GM12878 (cell line): Measurements from ENCODE around the gene GABARAPL2. TPM values are rescaled to one million over a fixed set of nuclear protein-coding genes. Genes with fewer than 3 reads are reported as not detected.

Experiments used
- ATAC-seq: fragments of 200-7000 bp; cut with Tn5 transposase; 3 replicates; pipeline ENCODE4 v1.9.1; 2020; ENCODE audit warnings: mild to moderate bottlenecking, moderate library complexity
- BruUV-seq: library from RNA; stranded (reverse); fragments of 400-500 nt; replicated peaks from 2 replicates; lab custom pipeline; 2021; lab: Mats Ljungman, UMichigan
- CTCF ChIA-PET: fragments of 300-600 bp; sonication (Branson Sonifier 250); formaldehyde crosslinking; extraction: SDS; loops from one replicate; lab custom pipeline; 2021; ENCODE audit warnings: inconsistent platforms; lab: Yijun Ruan, JAX
- POLR2A ChIA-PET: fragments of 350-600 bp; formaldehyde crosslinking; extraction: SDS; loops from one replicate; lab custom pipeline; 2021; ENCODE audit warnings: inconsistent platforms; lab: Charles Lee
- RAD21 ChIA-PET: fragments of 300-600 bp; sonication (Branson Sonifier 250); formaldehyde crosslinking; loops from one replicate; lab custom pipeline; 2023; ENCODE audit warnings: antibody characterized with exemption; ENCODE audit not compliant: unreplicated experiment; lab: Charles Lee
- SMC1A ChIA-PET: fragments of 300-600 bp; sonication (Branson Sonifier 250); formaldehyde crosslinking; loops from one replicate; lab custom pipeline; 2023; ENCODE audit not compliant: unreplicated experiment, uncharacterized antibody; lab: Charles Lee
- DNase-seq: peaks from one replicate; pipeline ENCODE4 v3.0.0-alpha.2; 2011; ENCODE audit warnings: low read depth, low spot score
- FAIRE-seq: peaks from 3 replicates; lab custom pipeline; 2011; peaks lifted over from hg19 to GRCh38; lab: Jason Lieb, UNC
- H2AFZ ChIP-seq: 2 replicates; pipeline ENCODE4 v1.6.0; 2011; ENCODE audit warnings: low read depth, low read length, control low read depth; ENCODE audit not compliant: control insufficient read depth
- H3K27ac ChIP-seq: 2 replicates; pipeline ENCODE4 v1.5.1; 2011; ENCODE audit warnings: control low read depth; ENCODE audit not compliant: control insufficient read depth, insufficient read depth
- H3K27me3 ChIP-seq, 2 experiments: replicated peaks in 1 of 2; 2 replicates each; pipeline versions ENCODE4 v1.6.0 to v1.6.1; 2011; ENCODE audit warnings: low read length in 1 of 2; ENCODE audit not compliant: control insufficient read depth in 2 of 2, insufficient read depth in 2 of 2
- H3K36me3 ChIP-seq, 2 experiments: 2 replicates each; pipeline ENCODE4 v1.5.1; 2011; ENCODE audit warnings: low read length in 1 of 2; ENCODE audit not compliant: control insufficient read depth in 2 of 2, insufficient read depth in 2 of 2
- H3K4me1 ChIP-seq: 2 replicates; pipeline ENCODE4 v1.6.1; 2011; ENCODE audit warnings: mild to moderate bottlenecking, low read length, moderate library complexity, mixed read lengths; ENCODE audit not compliant: control insufficient read depth, insufficient read depth
- H3K4me2 ChIP-seq: 2 replicates; pipeline ENCODE4 v1.6.0; 2011; ENCODE audit warnings: control low read depth; ENCODE audit not compliant: control insufficient read depth, insufficient read depth
- H3K4me3 ChIP-seq: fragments of 200-600 bp; sonication (generic); 2 replicates; pipeline ENCODE4 v1.5.1; 2016
- H3K79me2 ChIP-seq: 2 replicates; pipeline ENCODE4 v1.6.0; 2011; ENCODE audit warnings: low read length; ENCODE audit not compliant: control insufficient read depth, insufficient read depth
- H3K9ac ChIP-seq: 2 replicates; pipeline ENCODE4 v1.8.0; 2011; ENCODE audit warnings: low read length, control low read depth, mixed read lengths; ENCODE audit not compliant: control insufficient read depth, insufficient read depth
- H3K9me3 ChIP-seq: replicated peaks from 3 replicates; pipeline ENCODE4 v1.5.1; 2011; ENCODE audit warnings: mild to moderate bottlenecking, low read length; ENCODE audit not compliant: control insufficient read depth, insufficient read depth
- H4K20me1 ChIP-seq: 2 replicates; pipeline ENCODE4 v1.6.0; 2011; ENCODE audit not compliant: control insufficient read depth, insufficient read depth
- RBBP5 ChIP-seq: fragments of 200-600 bp; sonication (generic); conservative IDR thresholded peaks from 2 replicates; pipeline ENCODE4 v1.6.1; 2016
- RELA ChIP-seq: fragments of 450-650 bp; IDR thresholded peaks from 2 replicates; pipeline ENCODE4 v1.8.0; 2014; ENCODE audit warnings: borderline replicate concordance; ENCODE audit not compliant: partially characterized antibody
- RFX5 ChIP-seq: IDR thresholded peaks from 2 replicates; pipeline ENCODE4 v1.6.1; 2011; ENCODE audit warnings: low read depth, low read length, improper control_type of control experiment
- SUPT20H ChIP-seq: IDR thresholded peaks from 2 replicates; pipeline ENCODE4 v1.6.1; 2011; ENCODE audit warnings: low read depth, mild to moderate bottlenecking, low read length, moderate library complexity, borderline replicate concordance; ENCODE audit not compliant: control insufficient read depth
- TARDBP ChIP-seq: IDR thresholded peaks from 2 replicates; pipeline ENCODE4 v1.6.1; 2016; ENCODE audit warnings: borderline replicate concordance
- ZBTB11 ChIP-seq: fragments of 450-650 bp; formaldehyde crosslinking; IDR thresholded peaks from 2 replicates; pipeline ENCODE4 v1.5.0; 2022; ENCODE audit warnings: mild to moderate bottlenecking, missing genetic modification characterization
- WGBS: methylation state at CpG from one replicate; pipeline ENCODE4 v1.1.6; 2016; ENCODE audit warnings: low lambda C conversion rate; ENCODE audit not compliant: insufficient replicate concordance, insufficient coverage; ENCODE audit errors: missing lambda C conversion rate; 5-methylcytosine and 5-hydroxymethylcytosine counted together
- in situ Hi-C: fragments of 300-500 bp; cut with MboI; formaldehyde crosslinking; loops from 9 replicates; pipeline ENCODE4 v1.14.3; 2018; ENCODE audit warnings: mixed read lengths
- intact Hi-C: fragments of 100-400 bp; cut with micrococcal nuclease; formaldehyde crosslinking; loops from one replicate; pipeline ENCODE4 v1.14.2; 2022; ENCODE audit not compliant: unreplicated experiment
- polyA plus RNA-seq, 11 experiments: library from polyadenylated mRNA; depleted of rRNA in 4 of 11; unstranded in 6 of 11; stranded (reverse) in 5 of 11; fragments of >200 nt; fragmentation: Nextera tagmentation in 4 of 11; fragmentation: Illumina TruSeq in 1 of 11; extraction: Ambion mirVana in 4 of 11; extraction: Trizol in 1 of 11; gene quantifications; 1 replicate in 1 of 11; 2 replicates in 10 of 11; pipeline versions ENCODE4 v1.2.1 to v1.2.3, GENCODE V29; 2011 to 2016; ENCODE audit warnings: inconsistent platforms in 2 of 11, missing spikeins in 2 of 11, low read depth in 1 of 11
- total RNA-seq, 4 experiments: library from RNA; depleted of rRNA in 3 of 4; stranded (reverse); fragments of >200 nt in 3 of 4; fragmentation: Illumina TruSeq in 1 of 4; extraction: Trizol in 1 of 4; gene quantifications; 2 replicates each; pipeline versions ENCODE4 v1.2.1 to v1.2.3, GENCODE V29; 2013 to 2021
- TF ChIP-seq, protein P1 (sequence below): fragments of 450-650 bp; IDR thresholded peaks from 2 replicates; pipeline ENCODE4 v1.6.1; 2017; ENCODE audit warnings: mild to moderate bottlenecking

Gene GABARAPL2
- total and polyA plus RNA-seq, 10 of the 15 experiments (the other 5 are each of a cell fraction or from before 2014, with no cell fraction given): 61.9 to 359 (median 128) TPM

GRCh38 chr16:75558846-75559401, 7.3 kb upstream of the GABARAPL2 start:
- SMC1A ChIA-PET: interaction anchor here (0.5 to 1.6 kb wide), 3 partner anchors 11 to 138 kb away, joined by 3 to 5 read pairs (median 4); no protein-coding TSS in a partner anchor
- intact Hi-C loops: loop anchor here (5.0 kb wide), 2 partner anchors 42 to 203 kb away; no protein-coding TSS in a partner anchor
- no peaks in the 10 kb centered on the region for H3K36me3 ChIP-seq
- no peak overlapping the region for H3K9ac ChIP-seq
- no peak for TF ChIP-seq SUPT20H
- no peaks in the 10 kb centered on the region for H3K27me3 ChIP-seq
- ATAC-seq (no peak), DNase-seq (no peak), FAIRE-seq (no peak)
- no peaks in the 10 kb centered on the region for H3K79me2 ChIP-seq
- H3K4me2 ChIP-seq: no peak overlapping the region
- no peak overlapping the region for H3K27ac ChIP-seq
- POLR2A ChIA-PET: interaction anchor here (0.6 to 1.6 kb wide), 3 partner anchors 10 to 69 kb away, joined by 3 to 7 read pairs (median 4); no protein-coding TSS in a partner anchor
- H3K9me3 ChIP-seq: no peaks in the 10 kb centered on the region
- in situ Hi-C loops: no loop called here
- RAD21 ChIA-PET: interaction anchor here (1.2 kb wide), 1 partner anchor 9 kb away, joined by 3 read pairs; no protein-coding TSS in a partner anchor
- CTCF ChIA-PET: interaction anchor here (0.8 kb wide), 1 partner anchor 42 kb away, joined by 3 read pairs; no protein-coding TSS in a partner anchor
- H3K4me1 ChIP-seq: peaks cover 4% of the 10 kb centered on the region; the same call in 1 of the 2 replicates
- H4K20me1 ChIP-seq: no peaks in the 10 kb centered on the region
- no peak overlapping the region for H2AFZ ChIP-seq
- H3K4me3 ChIP-seq: no peak overlapping the region
- 29% methylated on average over 2 of the region's 2 CpGs for WGBS
- BruUV-seq: no TSS peak

DNA sequence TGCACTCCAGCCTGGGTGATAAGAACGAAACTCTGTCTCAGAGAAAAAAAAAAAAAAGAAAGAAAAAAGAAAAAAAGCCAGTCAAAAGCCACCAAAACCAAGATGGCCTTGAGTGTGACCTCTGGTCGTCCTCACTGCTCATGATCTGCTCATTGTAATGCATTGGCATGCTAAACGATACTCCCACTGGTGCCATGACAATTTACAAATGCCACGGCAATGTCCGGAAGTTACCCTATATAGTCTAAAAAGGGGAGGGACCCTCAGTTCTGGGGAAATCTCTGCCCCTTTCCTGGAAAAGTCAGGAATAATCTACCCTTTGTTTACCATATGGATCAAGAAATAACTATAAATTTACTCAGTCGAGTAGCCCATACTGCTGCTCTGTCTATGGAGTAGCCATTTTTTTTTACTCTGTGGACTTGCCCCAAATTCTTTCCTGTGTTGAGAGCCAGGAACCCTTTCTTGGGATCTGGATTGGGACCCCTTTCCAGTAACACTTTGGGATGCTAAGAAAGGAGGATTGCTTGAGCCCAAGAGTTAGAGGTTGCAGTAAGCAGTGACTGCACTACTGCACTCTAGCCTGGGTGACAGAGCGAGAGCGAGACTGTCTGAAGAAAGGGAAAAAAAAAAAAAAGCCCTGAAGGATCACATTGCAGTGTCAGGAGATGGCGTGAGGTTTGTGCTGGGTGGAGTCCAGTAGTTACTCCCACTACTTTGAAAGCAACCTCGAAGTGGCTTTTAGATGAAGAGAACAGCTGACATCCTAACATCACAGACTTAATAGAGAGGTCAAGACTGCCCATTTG, 6.4 kb upstream of the GABARAPL2 start:
- H3K36me3 ChIP-seq: no peaks in the 10 kb centered on the region
- DNase-seq: no peak
- ChIA-PET RAD21 (interaction anchor here (1.2 kb wide), 1 partner anchor 10 kb away, joined by 3 read pairs; no protein-coding TSS in a partner anchor), SMC1A (interaction anchor here (0.7 to 1.6 kb wide), 3 partner anchors 10 to 139 kb away, joined by 3 to 5 read pairs (median 4); partner anchors contain the start of gene TERF2IP), CTCF (interaction anchor here (0.8 kb wide), 1 partner anchor 43 kb away, joined by 3 read pairs; no protein-coding TSS in a partner anchor), POLR2A (interaction anchor here (1.1 kb wide), 1 partner anchor 43 kb away, joined by 4 read pairs; no protein-coding TSS in a partner anchor)
- no peak overlapping the region for H3K27ac ChIP-seq
- H2AFZ ChIP-seq: no peak overlapping the region
- no peak for ATAC-seq
- H3K9me3 ChIP-seq: no peaks in the 10 kb centered on the region
- intact Hi-C loops: loop anchor here (5.0 kb wide), 2 partner anchors 42 to 203 kb away; no protein-coding TSS in a partner anchor
- in situ Hi-C loops: no loop called here
- WGBS: 67% methylated on average over 9 of the region's 10 CpGs
- peaks cover 4% of the 10 kb centered on the region; the same call in 1 of the 2 replicates for H3K4me1 ChIP-seq
- no peaks in the 10 kb centered on the region for H3K27me3 ChIP-seq
- no peak overlapping the region for H3K4me2 ChIP-seq
- BruUV-seq: no TSS peak
- H3K9ac ChIP-seq: no peak overlapping the region
- FAIRE-seq: no peak
- H3K79me2 ChIP-seq: no peaks in the 10 kb centered on the region
- H4K20me1 ChIP-seq: no peaks in the 10 kb centered on the region
- H3K4me3 ChIP-seq: no peak overlapping the region
- no peak for TF ChIP-seq RFX5
- TF ChIP-seq ZBTB11: no peak
- TF ChIP-seq RBBP5: no peak
- no peak for TF ChIP-seq RELA
- TF ChIP-seq, protein P1, sequence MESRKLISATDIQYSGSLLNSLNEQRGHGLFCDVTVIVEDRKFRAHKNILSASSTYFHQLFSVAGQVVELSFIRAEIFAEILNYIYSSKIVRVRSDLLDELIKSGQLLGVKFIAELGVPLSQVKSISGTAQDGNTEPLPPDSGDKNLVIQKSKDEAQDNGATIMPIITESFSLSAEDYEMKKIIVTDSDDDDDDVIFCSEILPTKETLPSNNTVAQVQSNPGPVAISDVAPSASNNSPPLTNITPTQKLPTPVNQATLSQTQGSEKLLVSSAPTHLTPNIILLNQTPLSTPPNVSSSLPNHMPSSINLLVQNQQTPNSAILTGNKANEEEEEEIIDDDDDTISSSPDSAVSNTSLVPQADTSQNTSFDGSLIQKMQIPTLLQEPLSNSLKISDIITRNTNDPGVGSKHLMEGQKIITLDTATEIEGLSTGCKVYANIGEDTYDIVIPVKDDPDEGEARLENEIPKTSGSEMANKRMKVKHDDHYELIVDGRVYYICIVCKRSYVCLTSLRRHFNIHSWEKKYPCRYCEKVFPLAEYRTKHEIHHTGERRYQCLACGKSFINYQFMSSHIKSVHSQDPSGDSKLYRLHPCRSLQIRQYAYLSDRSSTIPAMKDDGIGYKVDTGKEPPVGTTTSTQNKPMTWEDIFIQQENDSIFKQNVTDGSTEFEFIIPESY: no peak
- TF ChIP-seq TARDBP: no peak
